Nephron progenitor cell (in vitro differentiated cells): ENCODE measurements around the gene DAGLB.
"Not testable (repeated sequence)": the region's sequence is repeated elsewhere in the genome, so short reads cannot be mapped to it uniquely, and the experiment has no call there.

Experiments used
- DNase-seq: peaks from one replicate; pipeline ENCODE4 v3.0.0; 2021
- H3K27ac Mint-ChIP-seq: 2 replicates; pipeline ENCODE4 v1.8.0; 2021; ENCODE audit warnings: mild to moderate bottlenecking, moderate library complexity, mixed read lengths
- H3K27me3 Mint-ChIP-seq: 2 replicates; pipeline ENCODE4 v1.8.0; 2021; ENCODE audit warnings: mild to moderate bottlenecking, low read depth, mixed read lengths; ENCODE audit not compliant: poor library complexity
- H3K36me3 Mint-ChIP-seq: 2 replicates; pipeline ENCODE4 v1.8.0; 2021; ENCODE audit warnings: low read depth, mixed read lengths
- H3K4me1 Mint-ChIP-seq: 2 replicates; pipeline ENCODE4 v1.8.0; 2021; ENCODE audit warnings: mixed read lengths
- H3K4me3 Mint-ChIP-seq: 2 replicates; pipeline ENCODE4 v1.8.0; 2021; ENCODE audit warnings: mild to moderate bottlenecking, moderate library complexity, mixed read lengths
- H3K9me3 Mint-ChIP-seq: 2 replicates; pipeline ENCODE4 v1.8.0; 2021; ENCODE audit warnings: mild to moderate bottlenecking, moderate library complexity, mixed read lengths
- CTCF ChIP-seq: fragments of 200-600 bp; sonication (generic); IDR thresholded peaks from 2 replicates; pipeline ENCODE4 v1.5.0; 2021; ENCODE audit warnings: antibody characterized with exemption

The DAGLB gene

GRCh38 chr7:6382817-6383216 lies 64.9 kb downstream of the DAGLB start:
- no peak for DNase-seq
- TF ChIP-seq CTCF: no peak
- Mint-ChIP-seq H3K36me3 (peaks cover 66% of the 10 kb centered on the region), H3K4me1 (peaks cover 4% of the 10 kb centered on the region), H3K9me3 (no peaks in the 10 kb centered on the region), H3K27ac (peak overlapping the region; percentile 13), H3K27me3 (no peaks in the 10 kb centered on the region), H3K4me3 (no peak overlapping the region)

GRCh38 chr7:6381846-6382245 lies 65.9 kb downstream of the DAGLB start:
- H3K27ac Mint-ChIP-seq, H3K9me3 Mint-ChIP-seq, H3K27me3 Mint-ChIP-seq, DNase-seq, H3K4me3 Mint-ChIP-seq: not testable (repeated sequence)
- Mint-ChIP-seq H3K4me1 (peaks cover 11% of the 10 kb centered on the region), H3K36me3 (peaks cover 58% of the 10 kb centered on the region)

- no peak for TF ChIP-seq CTCF
- H3K27me3 Mint-ChIP-seq: no peaks in the 10 kb centered on the region
- peaks cover 20% of the 10 kb centered on the region for H3K4me1 Mint-ChIP-seq
- peaks cover 48% of the 10 kb centered on the region for H3K36me3 Mint-ChIP-seq
- no peak for DNase-seq
- no peak overlapping the region for H3K4me3 Mint-ChIP-seq
- no peaks in the 10 kb centered on the region for H3K9me3 Mint-ChIP-seq
- peak overlapping the region; percentile 77 for H3K27ac Mint-ChIP-seq
Measured at GRCh38 chr7:6380310-6381095, 67.3 kb downstream of the DAGLB start.

- Mint-ChIP-seq H3K27ac (peak overlapping the region; percentile 77), H3K9me3 (no peaks in the 10 kb centered on the region), H3K4me3 (no peak overlapping the region), H3K27me3 (no peaks in the 10 kb centered on the region), H3K36me3 (peaks cover 41% of the 10 kb centered on the region), H3K4me1 (peaks cover 23% of the 10 kb centered on the region)
- no peak for DNase-seq
- no peak for TF ChIP-seq CTCF
Measured at GRCh38 chr7:6379886-6380285, 67.9 kb downstream of the DAGLB start.

- H3K9me3 Mint-ChIP-seq, DNase-seq, H3K4me3 Mint-ChIP-seq, H3K27me3 Mint-ChIP-seq: not testable (repeated sequence)
- Mint-ChIP-seq H3K4me1 (peaks cover 23% of the 10 kb centered on the region), H3K27ac (peak overlapping the region; percentile 37), H3K36me3 (peaks cover 41% of the 10 kb centered on the region)
Measured at GRCh38 chr7:6378556-6378955, 69.2 kb downstream of the DAGLB start.

GRCh38 chr7:6376820-6377219 lies 70.9 kb downstream of the DAGLB start:
- Mint-ChIP-seq H3K27me3 (no peaks in the 10 kb centered on the region), H3K4me1 (peaks cover 23% of the 10 kb centered on the region), H3K4me3 (peak overlapping the region; percentile 95), H3K9me3 (no peaks in the 10 kb centered on the region), H3K27ac (peak overlapping the region; percentile 68), H3K36me3 (peaks cover 29% of the 10 kb centered on the region)
- DNase-seq: no peak
- no peak for TF ChIP-seq CTCF
